Breast epithelium (tissue), 4 donors: Measurements from ENCODE around the gene POMT1. TPM values are rescaled to one million over a fixed set of nuclear protein-coding genes. Genes with fewer than 3 reads are reported as not detected.

ENCODE experiments used
- DNase-seq, 2 donors: peaks; one replicate each; pipeline ENCODE4 v3.0.0-alpha.2; 2019; ENCODE audit warnings: low spot score in 2 of 2
- H3K27ac ChIP-seq, 2 donors: fragments of 200-600 bp; sonication (generic) in 1 of 2; one replicate each; pipeline ENCODE4 v1.5.1; 2016 to 2019; ENCODE audit warnings: mild to moderate bottlenecking in 1 of 2
- H3K27me3 ChIP-seq, 2 donors: fragments of 200-600 bp; sonication (generic) in 1 of 2; one replicate each; pipeline versions ENCODE4 v1.5.1 to v1.6.0; 2017 to 2019; ENCODE audit warnings: control low read depth in 1 of 2, mild to moderate bottlenecking in 1 of 2
- H3K36me3 ChIP-seq: fragments of 200-600 bp; one replicate; pipeline ENCODE4 v1.5.1; 2019
- H3K4me1 ChIP-seq, 2 donors: fragments of 200-600 bp; sonication (generic); one replicate each; pipeline ENCODE4 v1.5.1; 2016 to 2019; ENCODE audit warnings: control low read depth in 1 of 2
- H3K4me3 ChIP-seq, 3 donors: fragments of 200-600 bp; sonication (generic); 1 replicate in 2 of 3; 2 replicates in 1 of 3; pipeline ENCODE4 v1.5.1; 2016 to 2019; ENCODE audit warnings: mild to moderate bottlenecking in 3 of 3, moderate library complexity in 2 of 3
- H3K9me3 ChIP-seq, 2 donors: fragments of 200-600 bp; sonication (generic) in 1 of 2; one replicate each; pipeline ENCODE4 v1.5.1; 2016 to 2019; ENCODE audit warnings: control low read depth in 1 of 2
- POLR2A ChIP-seq: fragments of 450-650 bp; IDR thresholded peaks from one replicate; pipeline ENCODE4 v1.6.1; 2016; ENCODE audit warnings: antibody characterized with exemption, mild to moderate bottlenecking, moderate library complexity
- intact Hi-C: fragments of 100-400 bp; cut with DNase I; formaldehyde crosslinking; loops from one replicate; pipeline ENCODE4 v1.15.1; 2023; ENCODE audit warnings: low total_unique reads
- total RNA-seq, 3 donors: library from RNA; depleted of rRNA; stranded (reverse); fragments of >200 nt; gene quantifications; one replicate each; pipeline ENCODE4 v1.1.0, GENCODE V29; 2016
- TF ChIP-seq, protein P1 (sequence below), 3 donors: fragments of 450-650 bp; IDR thresholded peaks; one replicate each; pipeline ENCODE4 v1.5.1; 2016 to 2017; ENCODE audit warnings: antibody characterized with exemption in 3 of 3, mild to moderate bottlenecking in 3 of 3, moderate library complexity in 3 of 3

The POMT1 gene
- total RNA-seq, 3 donors from 2014 or later, result 26.5 to 45.7 (median 26.6) TPM

DNA sequence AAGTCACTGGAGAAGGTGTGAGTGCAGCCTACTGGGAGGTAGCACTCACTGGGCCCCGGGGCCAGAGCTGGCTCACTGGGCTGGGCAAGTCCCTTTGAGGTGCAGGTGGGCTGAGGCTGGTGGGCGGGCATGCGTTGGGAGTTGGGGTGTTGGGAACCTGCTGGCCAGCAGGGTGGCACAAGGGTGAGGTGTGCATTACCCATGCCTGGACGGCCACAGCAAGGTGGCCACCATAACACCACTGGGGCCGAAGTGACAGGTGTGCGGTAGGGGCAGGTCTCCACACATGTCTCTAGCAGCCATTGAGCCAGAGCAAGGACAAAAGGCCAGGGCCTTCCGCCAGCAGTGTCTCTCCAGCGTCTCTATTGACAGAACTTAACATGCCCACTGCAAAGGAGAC is 65.2 kb downstream of the POMT1 start:
- Histone ChIP-seq H3K27me3 (no peaks in the 10 kb centered on the region), H3K4me3 (no peak overlapping the region), H3K4me1 (no peaks in the 10 kb centered on the region), H3K9me3 (peaks cover 0 to 3% of the 10 kb centered on the region in 2 donors), H3K27ac (no peak overlapping the region), H3K36me3 (no peaks in the 10 kb centered on the region)
- no peak for DNase-seq
- TF ChIP-seq POLR2A, result no peak
- TF ChIP-seq, protein P1, sequence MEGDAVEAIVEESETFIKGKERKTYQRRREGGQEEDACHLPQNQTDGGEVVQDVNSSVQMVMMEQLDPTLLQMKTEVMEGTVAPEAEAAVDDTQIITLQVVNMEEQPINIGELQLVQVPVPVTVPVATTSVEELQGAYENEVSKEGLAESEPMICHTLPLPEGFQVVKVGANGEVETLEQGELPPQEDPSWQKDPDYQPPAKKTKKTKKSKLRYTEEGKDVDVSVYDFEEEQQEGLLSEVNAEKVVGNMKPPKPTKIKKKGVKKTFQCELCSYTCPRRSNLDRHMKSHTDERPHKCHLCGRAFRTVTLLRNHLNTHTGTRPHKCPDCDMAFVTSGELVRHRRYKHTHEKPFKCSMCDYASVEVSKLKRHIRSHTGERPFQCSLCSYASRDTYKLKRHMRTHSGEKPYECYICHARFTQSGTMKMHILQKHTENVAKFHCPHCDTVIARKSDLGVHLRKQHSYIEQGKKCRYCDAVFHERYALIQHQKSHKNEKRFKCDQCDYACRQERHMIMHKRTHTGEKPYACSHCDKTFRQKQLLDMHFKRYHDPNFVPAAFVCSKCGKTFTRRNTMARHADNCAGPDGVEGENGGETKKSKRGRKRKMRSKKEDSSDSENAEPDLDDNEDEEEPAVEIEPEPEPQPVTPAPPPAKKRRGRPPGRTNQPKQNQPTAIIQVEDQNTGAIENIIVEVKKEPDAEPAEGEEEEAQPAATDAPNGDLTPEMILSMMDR (IDR thresholded peaks at IDR 0.05), result no peak
- intact Hi-C loops, result no loop called here

Other genes starting within 250 kb of the POMT1 start
- gene FAM78A, start 226.4 kb upstream of the POMT1 start, total RNA-seq, result 1 to 10 TPM; 1.6 to 3.7 (median 2.5) TPM
- gene PLPP7, start 213.2 kb upstream of the POMT1 start, total RNA-seq, result 10 to 100 TPM in 1 of 3 donors, 1 to 10 TPM in 2; 5.0 to 14.1 (median 9.3) TPM
- gene PRRC2B, start 108.8 kb upstream of the POMT1 start, total RNA-seq, result 100 to 1,000 TPM in 2 of 3 donors, 10 to 100 TPM in 1; 95.9 to 143 (median 102) TPM
- gene UCK1, start 28.3 kb downstream of the POMT1 start, total RNA-seq, result 10 to 100 TPM; 33.4 to 61.0 (median 37.7) TPM
- under 1 TPM in 1 of 3 donors, not detected in 2; 0.33 TPM for gene PRRT1B, start 42.6 kb downstream of the POMT1 start, total RNA-seq
- gene RAPGEF1, start 237.2 kb downstream of the POMT1 start, total RNA-seq, result 10 to 100 TPM; 35.3 to 38.0 (median 37.3) TPM